HG02571 (cell line): ENCODE measurements around the gene NEU3.
A peak's percentile ranks its signal among the peaks of the same experiment; 100 is the strongest.
"Not testable (repeated sequence)": the region's sequence is repeated elsewhere in the genome, so short reads cannot be mapped to it uniquely, and the experiment has no call there.

Experiments used
- ATAC-seq: cut with Tn5 transposase; IDR thresholded peaks from one replicate; pipeline ENCODE4 v1.9.1; 2021; ENCODE audit warnings: mild to moderate bottlenecking, moderate library complexity; ENCODE audit not compliant: unreplicated experiment

Gene NEU3

GRCh38 chr11:74984070-74984469 is 4.7 kb upstream of the NEU3 start:
- ATAC-seq: no peak

- ATAC-seq: no peak
These were observed 4.0 kb upstream of the NEU3 start for GRCh38 chr11:74984730-74985129.

- no peak for ATAC-seq
These were observed 516 bp downstream of the NEU3 start for GRCh38 chr11:74989260-74989638.

- not testable (repeated sequence) for ATAC-seq
These were observed 1.4 kb downstream of the NEU3 start for GRCh38 chr11:74990150-74990549.

- no peak for ATAC-seq
These were observed 2.2 kb downstream of the NEU3 start for GRCh38 chr11:74990941-74991340.

- no peak for ATAC-seq
These were observed 4.1 kb downstream of the NEU3 start for GRCh38 chr11:74992852-74993251.

GRCh38 chr11:75000975-75001354 is 12.2 kb downstream of the NEU3 start:
- no peak for ATAC-seq

GRCh38 chr11:75001686-75002085 is 13.0 kb downstream of the NEU3 start:
- no peak for ATAC-seq

- no peak for ATAC-seq
These were observed 13.8 kb downstream of the NEU3 start for GRCh38 chr11:75002516-75002915.

- ATAC-seq: no peak
These were observed 15.5 kb downstream of the NEU3 start for GRCh38 chr11:75004215-75004614.

- ATAC-seq: no peak
These were observed 22.6 kb downstream of the NEU3 start for GRCh38 chr11:75011357-75011756.

- ATAC-seq: no peak
These were observed 23.1 kb downstream of the NEU3 start for GRCh38 chr11:75011872-75012271.

- no peak for ATAC-seq
These were observed 24.3 kb downstream of the NEU3 start for GRCh38 chr11:75013051-75013450.

GRCh38 chr11:75014129-75014528 is 25.4 kb downstream of the NEU3 start:
- no peak for ATAC-seq

- not testable (repeated sequence) for ATAC-seq
These were observed 30.5 kb downstream of the NEU3 start for GRCh38 chr11:75019200-75019599.

GRCh38 chr11:75020328-75020727 is 31.6 kb downstream of the NEU3 start:
- not testable (repeated sequence) for ATAC-seq

- ATAC-seq: peak; percentile 37
These were observed 33.6 kb downstream of the NEU3 start for GRCh38 chr11:75022296-75022695.

GRCh38 chr11:75022759-75023396 is 34.1 kb downstream of the NEU3 start:
- peak; percentile 60 for ATAC-seq

GRCh38 chr11:75023446-75024067 is 34.8 kb downstream of the NEU3 start:
- ATAC-seq: no peak

- ATAC-seq: no peak
These were observed 35.3 kb downstream of the NEU3 start for GRCh38 chr11:75024068-75024449.

GRCh38 chr11:75024764-75025211 is 36.1 kb downstream of the NEU3 start:
- no peak for ATAC-seq

- no peak for ATAC-seq
These were observed 36.8 kb downstream of the NEU3 start for GRCh38 chr11:75025561-75025960.

- ATAC-seq: no peak
These were observed 39.6 kb downstream of the NEU3 start for GRCh38 chr11:75028321-75028720.
